GM20000 (cell line): ENCODE measurements around the gene LRMDA.
"Not testable (repeated sequence)": the region's sequence is repeated elsewhere in the genome, so short reads cannot be mapped to it uniquely, and the experiment has no call there.

Experiments
- DNase-seq: peaks from one replicate; pipeline ENCODE4 v3.0.0; 2012; ENCODE audit warnings: low spot score
- TF ChIP-seq, protein P1 (sequence below): IDR thresholded peaks from 2 replicates; pipeline ENCODE4 v1.5.1; 2012; ENCODE audit warnings: mild to moderate bottlenecking, control low read depth; ENCODE audit errors: extremely low read depth, missing control alignments

Gene LRMDA

DNA sequence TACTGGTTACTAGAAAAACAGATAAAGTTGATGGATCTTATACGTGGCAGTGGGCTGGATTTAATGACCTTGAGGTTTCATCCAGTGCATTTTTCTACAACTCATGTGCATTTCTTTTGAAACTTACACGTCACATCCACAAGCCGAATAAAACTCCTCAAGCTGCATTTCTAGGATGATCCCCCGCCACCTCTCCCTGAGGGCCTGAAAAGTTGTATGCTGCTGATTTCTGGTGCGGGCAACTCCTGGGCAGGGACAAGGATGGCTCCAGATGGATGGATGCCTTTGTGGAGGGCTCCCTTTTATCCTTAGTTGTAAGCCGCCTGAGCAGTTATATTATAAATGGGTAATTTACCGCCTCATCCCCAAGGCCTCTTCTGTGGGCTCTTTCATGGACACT lies 1091.1 kb downstream of the LRMDA start:
- DNase-seq: no peak
- TF ChIP-seq, protein P1, sequence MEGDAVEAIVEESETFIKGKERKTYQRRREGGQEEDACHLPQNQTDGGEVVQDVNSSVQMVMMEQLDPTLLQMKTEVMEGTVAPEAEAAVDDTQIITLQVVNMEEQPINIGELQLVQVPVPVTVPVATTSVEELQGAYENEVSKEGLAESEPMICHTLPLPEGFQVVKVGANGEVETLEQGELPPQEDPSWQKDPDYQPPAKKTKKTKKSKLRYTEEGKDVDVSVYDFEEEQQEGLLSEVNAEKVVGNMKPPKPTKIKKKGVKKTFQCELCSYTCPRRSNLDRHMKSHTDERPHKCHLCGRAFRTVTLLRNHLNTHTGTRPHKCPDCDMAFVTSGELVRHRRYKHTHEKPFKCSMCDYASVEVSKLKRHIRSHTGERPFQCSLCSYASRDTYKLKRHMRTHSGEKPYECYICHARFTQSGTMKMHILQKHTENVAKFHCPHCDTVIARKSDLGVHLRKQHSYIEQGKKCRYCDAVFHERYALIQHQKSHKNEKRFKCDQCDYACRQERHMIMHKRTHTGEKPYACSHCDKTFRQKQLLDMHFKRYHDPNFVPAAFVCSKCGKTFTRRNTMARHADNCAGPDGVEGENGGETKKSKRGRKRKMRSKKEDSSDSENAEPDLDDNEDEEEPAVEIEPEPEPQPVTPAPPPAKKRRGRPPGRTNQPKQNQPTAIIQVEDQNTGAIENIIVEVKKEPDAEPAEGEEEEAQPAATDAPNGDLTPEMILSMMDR: no peak

DNA sequence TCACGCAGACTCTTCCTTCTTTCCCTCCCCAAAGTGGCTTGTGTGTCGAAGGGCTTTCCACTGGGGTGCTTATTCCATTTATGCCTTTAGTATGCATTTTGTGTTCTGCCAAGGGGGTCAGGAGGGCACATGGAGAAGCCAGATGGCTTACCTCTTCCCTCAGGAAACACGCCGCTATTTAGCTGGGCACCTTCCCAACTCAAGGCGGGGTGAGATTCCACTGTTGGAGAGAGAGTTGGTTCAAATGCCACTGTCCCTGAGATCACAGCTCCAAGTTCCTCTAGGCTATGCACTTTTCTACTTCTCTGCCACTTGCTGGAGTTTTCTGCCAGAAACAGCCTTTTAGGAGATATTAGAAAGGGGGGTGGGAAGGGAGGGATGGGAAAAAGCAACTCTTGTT lies 1091.8 kb downstream of the LRMDA start:
- TF ChIP-seq, protein P1: no peak
- no peak for DNase-seq

DNA sequence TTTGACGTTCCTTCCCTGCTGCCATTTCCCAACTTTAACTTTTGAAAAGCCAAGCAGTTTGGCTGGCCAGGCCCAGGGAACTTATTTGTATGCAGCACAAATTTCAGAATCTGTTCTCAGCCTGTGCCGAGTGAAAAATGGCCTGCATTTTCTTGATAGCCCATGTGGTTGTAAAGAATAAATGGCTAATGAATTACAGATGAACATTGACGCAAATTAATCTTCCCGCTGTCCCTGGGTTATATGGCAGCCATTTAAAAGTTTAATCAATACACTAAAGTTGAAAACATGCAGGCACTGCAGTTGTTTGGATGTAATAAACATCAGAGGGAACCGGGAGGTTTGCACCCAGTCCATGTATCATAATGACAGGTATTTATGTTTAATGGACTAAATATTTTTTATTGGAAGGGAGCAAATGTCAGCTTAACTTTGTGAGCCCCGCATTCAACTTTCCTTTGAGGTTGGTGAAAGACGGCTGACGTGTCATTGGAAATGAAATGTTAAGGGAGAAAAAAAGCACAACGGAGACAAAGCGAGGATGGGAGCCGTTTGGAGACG lies 1092.4 kb downstream of the LRMDA start:
- TF ChIP-seq, protein P1: no peak
- DNase-seq: no peak

DNA sequence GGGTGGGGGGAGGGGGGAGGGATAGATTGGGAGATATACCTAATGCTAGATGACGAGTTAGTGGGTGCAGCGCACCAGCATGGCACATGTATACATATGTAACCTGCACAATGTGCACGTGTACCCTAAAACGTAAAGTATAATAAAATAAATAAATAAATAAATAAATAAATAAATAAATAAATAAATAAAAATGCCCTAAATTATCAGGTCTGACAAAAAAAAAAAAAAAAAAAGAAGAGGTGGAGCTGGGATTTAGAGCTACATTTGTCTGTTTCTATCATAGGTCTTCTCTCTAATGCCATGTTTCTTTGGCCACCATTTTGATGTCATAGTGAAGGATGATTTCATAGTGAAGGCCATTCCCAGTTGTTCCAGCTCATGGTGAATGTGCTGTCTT lies 1095.4 kb downstream of the LRMDA start:
- not testable (repeated sequence) for DNase-seq

DNA sequence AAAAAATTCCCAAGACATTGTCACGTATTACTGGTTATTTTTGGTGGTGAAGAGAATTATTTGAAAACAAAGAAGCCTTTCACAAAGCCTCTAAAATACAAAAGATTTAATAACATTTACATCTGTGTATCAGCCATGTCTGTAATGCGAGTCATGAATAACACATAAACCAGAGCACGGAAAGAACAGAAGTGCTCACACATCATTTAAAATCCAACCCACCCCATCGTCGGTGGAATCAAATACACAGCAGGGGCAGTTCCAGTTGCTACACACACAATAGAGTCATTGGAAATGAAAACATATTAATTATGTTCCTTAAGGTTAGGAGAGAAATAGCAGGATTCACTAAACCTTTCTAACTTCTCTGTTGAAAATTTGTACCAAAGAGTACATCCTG lies 1108.9 kb downstream of the LRMDA start:
- no peak for DNase-seq
- TF ChIP-seq, protein P1: no peak

DNA sequence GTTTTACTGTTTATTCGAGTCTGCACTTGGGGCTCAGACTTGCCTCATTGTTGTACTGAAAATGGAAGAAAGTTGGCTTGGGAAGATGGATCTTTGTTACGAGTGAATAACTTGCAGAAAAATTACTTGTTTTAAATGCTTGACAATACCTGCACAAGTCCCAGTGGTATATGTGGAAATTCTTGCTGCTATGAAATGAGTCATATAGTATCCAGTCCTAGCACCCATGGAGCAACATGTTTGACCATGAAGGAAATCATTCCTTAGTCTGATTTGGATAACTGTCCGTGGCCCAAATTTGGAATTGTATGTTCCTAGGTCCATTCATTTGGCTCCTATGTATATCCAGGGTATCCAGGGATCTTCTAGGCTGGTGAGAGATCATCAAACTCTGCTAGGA lies 1109.4 kb downstream of the LRMDA start:
- TF ChIP-seq, protein P1: no peak
- DNase-seq: no peak

DNA sequence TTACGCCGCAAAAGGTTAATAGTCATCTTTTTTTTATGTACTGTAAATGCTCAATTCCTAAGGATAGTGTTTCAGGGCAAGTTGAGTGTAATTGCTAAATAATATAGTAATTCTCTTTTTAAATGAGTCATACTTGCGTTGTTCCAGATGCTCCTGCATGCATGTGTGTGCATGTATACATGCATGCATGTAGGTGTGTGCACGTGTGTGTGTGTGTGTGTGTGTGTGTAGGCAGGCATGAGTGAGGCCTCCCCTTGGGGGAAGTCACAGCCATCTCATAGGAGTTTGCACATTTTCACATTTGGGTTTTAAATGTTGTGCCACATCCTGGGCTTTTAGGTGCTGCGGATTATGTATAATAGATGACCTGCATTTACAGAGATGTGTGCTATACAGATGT lies 1110.4 kb downstream of the LRMDA start:
- DNase-seq: no peak
- TF ChIP-seq, protein P1: no peak

DNA sequence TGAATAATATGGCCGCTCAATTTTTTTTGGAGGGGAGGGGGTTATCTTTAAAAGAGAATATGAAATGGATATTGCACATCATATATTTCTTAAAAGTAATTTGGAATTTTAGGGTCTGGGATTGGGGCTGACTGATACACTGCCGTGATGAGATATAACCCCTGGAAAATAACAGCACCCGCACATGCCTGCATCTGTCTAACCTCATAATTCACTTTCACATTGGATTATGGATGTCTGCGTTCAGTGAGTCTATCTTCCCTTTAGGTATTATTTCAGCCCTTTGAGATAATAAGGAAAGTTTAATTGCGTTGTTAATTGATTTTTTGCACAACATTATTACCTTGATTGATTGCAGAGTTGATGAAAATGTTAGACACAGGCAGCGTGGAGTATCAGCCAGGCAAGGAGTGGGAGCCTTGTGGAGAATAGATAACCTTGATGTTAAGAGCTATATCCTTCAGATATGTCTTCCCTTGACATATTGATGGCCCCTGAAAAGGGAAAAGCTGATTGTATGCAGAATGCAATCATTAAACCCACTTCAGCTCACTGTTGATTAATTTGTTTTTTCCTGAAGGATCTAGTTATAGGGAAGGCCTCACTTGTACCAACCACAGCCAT lies 1111.0 kb downstream of the LRMDA start:
- DNase-seq: no peak
- TF ChIP-seq, protein P1: no peak
